SKM-1 treated with dmso at 0.1 percent for 144 hours (cell line): ENCODE data around the gene SLC22A4.
A peak's percentile ranks its signal among the peaks of the same experiment; 100 is the strongest.

Experiments
- DNase-seq: peaks from one replicate; lab custom pipeline; 2025; ENCODE audit not compliant: unreplicated experiment; lab: John Stamatoyannopoulos, UW

The SLC22A4 gene

GRCh38 chr5:132334812-132335211 is 40.6 kb downstream of the SLC22A4 start:
- DNase-seq: no peak

- DNase-seq: no peak
Measured at GRCh38 chr5:132335402-132335801, 41.2 kb downstream of the SLC22A4 start.

DNA sequence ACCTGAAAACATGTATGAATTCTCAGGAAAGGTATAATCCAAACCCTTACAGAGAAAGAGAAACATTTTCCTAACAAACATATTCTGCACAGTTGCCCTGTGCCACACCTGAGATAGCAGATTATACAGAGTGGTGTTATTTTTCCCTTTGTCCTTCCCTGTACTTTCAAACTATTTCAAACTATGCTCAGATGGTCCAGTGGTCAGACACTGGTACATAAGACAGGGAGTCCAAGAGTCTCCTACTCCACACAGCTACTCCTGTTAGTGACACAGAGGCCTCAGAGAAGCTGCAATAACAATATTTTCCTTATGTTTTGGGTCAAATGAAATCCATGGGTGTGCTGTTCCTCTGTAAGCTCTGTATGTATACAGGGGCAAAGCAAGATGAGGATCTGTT is 45.3 kb downstream of the SLC22A4 start:
- DNase-seq: no peak

DNA sequence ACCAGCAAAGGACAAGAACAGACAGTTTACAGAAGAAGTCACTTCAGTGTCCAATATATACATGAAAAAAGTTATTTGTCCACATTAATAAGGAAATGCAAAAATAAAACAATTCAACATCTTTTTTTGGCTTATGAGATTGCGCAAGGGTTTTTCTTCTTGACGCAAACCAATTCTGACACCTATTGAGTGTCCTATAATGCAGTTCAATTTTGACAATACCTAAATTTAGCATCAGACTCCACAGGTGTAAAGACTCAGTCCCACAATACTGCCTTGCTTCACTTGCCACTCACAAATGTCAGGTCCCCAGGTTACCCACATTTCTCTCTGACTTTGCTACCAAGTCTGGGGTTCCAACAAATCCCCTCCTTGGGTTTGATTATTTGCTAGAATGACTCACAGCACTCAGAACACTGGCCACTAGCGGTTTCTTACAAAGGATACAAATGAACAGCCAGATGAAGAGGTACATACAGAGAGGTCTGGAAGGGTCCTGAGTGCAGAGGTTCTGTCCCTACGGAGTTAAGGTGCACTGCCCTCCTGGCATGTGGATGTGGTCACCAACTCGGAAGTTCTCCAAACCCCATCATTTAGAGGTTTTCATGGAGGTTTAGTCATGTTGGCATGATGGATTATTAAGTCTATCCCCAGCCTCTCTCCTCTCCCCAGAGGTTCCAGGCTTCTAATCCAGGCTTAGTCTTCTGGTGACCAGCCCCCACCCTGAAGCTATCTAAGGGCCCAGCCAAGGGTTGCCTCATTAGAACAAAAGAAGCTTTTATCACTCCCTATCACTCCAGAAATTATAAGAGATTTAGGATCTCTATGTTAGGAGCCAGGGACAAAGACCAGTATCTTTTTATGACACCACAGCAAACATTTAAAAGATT is 48.3 kb downstream of the SLC22A4 start:
- DNase-seq: no peak

DNA sequence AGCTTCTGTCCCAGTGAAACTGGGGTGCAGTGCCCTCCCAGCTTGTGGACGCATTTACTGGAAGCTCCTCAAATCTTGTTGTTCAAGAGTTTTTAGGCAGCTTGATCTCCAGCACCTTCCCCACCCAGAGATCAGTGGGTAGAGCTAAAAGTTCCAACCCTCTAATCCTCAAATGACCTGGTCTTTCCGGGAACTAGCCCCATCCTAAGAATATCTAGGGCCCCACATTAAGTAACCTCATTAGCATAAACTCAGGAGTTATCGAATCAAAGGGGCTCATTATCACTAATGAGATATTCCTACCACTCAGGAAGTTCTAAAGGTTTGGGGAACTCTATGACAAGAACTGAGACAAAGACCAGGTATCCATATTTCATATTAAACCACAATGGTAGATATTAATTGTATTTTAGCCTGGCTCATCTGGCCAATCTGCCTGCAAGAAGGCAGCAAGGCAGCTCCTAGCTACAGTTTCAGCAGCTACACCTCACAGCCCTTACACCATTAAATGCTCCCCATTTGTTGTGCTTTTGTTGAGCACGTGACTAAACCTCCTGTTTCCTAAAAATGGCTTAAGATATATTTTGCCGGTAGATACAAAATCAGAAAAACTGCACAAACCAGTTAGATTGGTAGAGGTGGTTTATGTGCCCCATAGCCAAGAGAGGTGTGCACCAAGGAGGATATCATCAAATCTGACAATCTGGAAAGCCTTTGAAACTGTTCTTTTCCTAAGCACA is 50.8 kb downstream of the SLC22A4 start:
- no peak for DNase-seq

- no peak for DNase-seq
Measured at GRCh38 chr5:132353486-132353995, 59.3 kb downstream of the SLC22A4 start.

- DNase-seq: peak; percentile 72
Measured at GRCh38 chr5:132354381-132355139, 60.4 kb downstream of the SLC22A4 start.

GRCh38 chr5:132355140-132355765 is 61.1 kb downstream of the SLC22A4 start:
- no peak for DNase-seq

DNA sequence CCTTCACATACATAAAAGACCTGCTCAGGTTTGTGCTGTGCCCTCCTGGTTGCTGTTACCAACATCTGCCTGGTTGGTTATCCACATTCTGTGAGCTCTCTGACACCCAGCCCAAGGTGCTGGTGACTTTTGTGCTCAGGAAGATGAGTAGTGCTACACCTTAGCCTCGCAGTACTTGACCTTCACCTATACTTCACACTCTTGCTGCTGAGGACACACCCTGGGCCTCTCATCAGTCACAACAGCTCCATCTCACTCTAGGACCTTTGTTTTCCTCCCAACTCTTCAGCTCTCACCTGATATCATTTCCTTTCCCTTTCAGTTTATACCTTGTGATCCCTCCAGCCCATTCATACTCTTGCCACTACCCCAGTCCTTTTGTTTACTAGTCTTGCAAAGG is 64.6 kb downstream of the SLC22A4 start:
- DNase-seq: no peak

- no peak for DNase-seq
Measured at GRCh38 chr5:132362086-132362485, 67.9 kb downstream of the SLC22A4 start.

DNA sequence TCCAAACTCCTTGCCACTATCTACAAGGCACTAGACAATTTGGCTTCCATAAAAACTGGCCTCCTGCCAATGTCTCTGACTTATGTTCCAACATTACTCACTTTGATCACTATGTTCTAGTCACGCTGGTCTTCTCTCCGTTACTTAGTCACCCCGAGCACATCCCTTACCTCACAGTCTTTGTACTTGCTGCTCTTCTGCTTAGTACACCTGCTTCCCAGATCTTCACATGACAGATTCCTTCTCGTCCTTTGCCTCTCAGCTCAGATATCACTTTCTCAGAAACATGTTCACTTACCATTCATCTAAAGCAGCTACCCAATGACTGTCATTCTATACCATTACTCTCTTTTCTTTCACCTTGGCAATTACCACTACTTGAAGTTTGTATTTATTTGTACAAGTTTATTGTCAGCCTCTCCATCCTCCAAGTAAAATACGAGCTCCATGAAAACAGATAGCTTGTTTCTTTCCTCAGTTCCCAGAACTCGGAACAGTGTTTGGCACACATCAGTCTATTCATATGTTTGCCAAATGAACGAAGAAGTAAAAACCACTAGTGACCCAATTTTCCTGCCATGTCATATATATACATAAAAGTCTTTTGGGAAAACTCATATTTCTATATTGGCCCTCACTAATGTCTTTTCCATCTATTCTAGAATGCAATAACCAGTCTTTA is 69.4 kb downstream of the SLC22A4 start:
- no peak for DNase-seq

DNA sequence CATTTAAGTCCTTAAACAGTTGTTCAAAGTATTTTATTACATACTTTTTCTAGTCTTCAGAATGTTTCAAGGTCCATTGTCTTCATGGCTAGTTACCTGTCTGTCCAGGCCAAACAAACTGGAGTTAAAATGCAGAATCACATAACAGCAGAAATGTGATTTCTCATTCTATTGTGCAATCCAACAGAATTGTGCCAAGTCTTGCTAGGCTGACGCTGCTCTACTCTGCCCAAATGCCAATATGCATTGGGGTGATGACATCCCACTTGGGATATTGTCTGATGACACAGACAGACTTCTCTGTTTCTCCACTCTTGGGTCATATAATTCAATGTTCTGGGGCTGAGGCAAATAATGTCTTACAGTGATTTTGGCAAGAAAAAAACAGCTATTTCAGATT is 70.1 kb downstream of the SLC22A4 start:
- no peak for DNase-seq

DNA sequence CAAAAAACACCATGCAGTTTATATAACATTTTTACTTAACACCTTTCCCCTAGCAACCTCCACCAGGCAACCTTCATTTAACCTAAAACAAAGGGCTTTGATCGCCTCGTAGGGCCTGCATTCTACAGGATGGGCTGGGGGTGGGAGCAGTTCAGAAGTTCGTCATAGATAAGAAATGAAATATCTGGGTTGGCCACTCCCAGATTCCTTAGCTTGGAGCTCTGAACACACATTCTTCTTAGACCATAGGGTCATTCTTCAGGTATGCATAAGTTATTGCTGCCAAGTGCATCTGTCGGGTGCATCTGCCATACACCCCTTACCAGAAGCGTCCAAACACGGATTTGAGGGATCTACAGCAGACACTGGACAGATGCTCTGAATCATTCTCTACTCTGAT is 71.0 kb downstream of the SLC22A4 start:
- no peak for DNase-seq

DNA sequence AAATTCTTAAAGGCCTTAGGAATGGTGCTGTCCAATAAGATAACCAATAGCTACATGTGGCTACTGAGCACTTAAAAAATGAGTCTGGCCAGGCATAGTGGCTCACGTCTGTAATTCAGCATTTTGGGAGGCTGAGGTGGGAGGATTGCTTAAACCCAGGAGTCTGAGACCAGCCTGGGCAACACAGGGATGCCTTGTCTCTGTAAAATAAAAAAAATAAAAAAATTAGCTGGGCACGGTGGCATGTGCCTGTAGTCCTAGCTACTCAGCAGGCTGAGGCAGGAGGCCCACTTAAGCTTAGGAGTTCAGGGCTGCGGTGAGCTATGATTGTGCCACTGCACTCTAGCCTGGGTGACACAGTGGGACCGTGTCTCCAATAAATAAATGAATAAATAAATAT is 74.0 kb downstream of the SLC22A4 start:
- DNase-seq: no peak

DNA sequence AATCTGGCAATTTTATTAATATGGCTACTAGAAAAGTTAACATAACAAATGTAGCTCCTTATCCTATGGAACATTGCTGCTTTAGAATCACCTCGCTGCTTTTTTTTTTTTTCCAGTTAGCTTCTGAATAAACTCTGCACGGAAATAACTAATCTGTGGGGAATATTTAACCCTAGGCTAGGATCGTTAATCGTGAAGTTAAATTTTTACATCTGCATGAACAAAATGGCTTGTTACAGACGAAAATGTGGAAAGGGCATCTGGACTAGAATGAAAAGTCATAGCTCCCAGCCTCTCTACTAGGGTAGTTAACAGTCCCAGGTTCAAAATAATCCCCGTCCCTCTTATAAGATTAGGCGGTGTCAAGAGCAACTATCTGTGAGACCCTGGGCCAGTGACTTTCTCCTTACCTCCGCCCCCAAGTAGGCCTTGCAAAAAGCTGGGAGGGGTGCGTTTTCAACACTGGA is 74.8 kb downstream of the SLC22A4 start:
- DNase-seq: peak; percentile 21

DNA sequence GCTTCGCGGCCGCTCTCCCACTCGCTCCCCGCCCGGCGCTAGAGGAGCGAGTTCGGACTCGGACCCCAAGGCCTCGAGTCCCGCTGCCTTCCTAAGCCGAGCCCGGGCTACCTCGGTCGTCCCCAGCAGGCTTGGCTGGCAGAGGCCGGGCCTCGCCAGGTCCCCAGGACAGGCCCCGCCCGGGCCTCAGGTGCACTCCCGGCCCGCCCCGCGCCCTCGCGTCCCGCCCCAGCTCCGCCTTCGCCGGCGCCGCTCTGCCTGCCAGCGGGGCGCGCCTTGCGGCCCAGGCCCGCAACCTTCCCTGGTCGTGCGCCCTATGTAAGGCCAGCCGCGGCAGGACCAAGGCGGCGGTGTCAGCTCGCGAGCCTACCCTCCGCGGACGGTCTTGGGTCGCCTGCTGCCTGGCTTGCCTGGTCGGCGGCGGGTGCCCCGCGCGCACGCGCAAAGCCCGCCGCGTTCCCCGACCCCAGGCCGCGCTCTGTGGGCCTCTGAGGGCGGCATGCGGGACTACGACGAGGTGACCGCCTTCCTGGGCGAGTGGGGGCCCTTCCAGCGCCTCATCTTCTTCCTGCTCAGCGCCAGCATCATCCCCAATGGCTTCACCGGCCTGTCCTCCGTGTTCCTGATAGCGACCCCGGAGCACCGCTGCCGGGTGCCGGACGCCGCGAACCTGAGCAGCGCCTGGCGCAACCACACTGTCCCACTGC is 75.4 kb downstream of the SLC22A4 start, which contains the start of gene SLC22A5:
Gene SLC22A5 (plus strand): TSS at position 237 of the 707 bp plus-strand sequence. CDS start 263 bp downstream, at position 500.
- peak; percentile 34 for DNase-seq

- DNase-seq: no peak
Measured at GRCh38 chr5:132370181-132370970, 76.2 kb downstream of the SLC22A4 start.

- no peak for DNase-seq
Measured at GRCh38 chr5:132370971-132371602, 76.9 kb downstream of the SLC22A4 start.
